ENCODE data around the gene SMO.
"Not testable (repeated sequence)": the region's sequence is repeated elsewhere in the genome, so short reads cannot be mapped to it uniquely, and the experiment has no call there.

Gene SMO

DNA sequence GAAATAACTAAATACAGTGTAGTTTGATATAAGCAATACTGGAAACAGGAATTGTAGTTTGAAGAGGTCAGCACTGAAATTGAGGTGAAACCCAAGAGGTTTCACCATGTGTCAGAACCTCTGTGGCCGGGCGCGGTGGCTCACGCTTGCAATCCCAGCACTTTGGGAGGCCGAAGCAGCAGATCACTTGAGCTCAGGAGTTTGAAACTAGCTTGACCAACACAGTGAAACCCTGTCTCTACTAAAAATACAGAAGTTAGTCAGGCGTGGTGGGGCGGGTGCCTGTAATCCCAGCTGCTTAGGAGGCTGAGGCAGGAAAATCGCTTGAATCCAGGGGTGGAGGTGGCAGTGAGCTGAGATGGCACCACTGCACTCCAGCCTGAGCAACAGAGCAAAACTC lies 50.1 kb downstream of the SMO start:
- DNase-seq (ENCODE audit: low read depth in 3 of 3): no peak

GRCh38 chr7:129240119-129240820 lies 51.8 kb downstream of the SMO start:
- DNase-seq (ENCODE audit: low read depth in 3 of 3): no peak

- DNase-seq (ENCODE audit: low read depth in 3 of 3): no peak
Observed at GRCh38 chr7:129244220-129244619, 55.8 kb downstream of the SMO start.

DNA sequence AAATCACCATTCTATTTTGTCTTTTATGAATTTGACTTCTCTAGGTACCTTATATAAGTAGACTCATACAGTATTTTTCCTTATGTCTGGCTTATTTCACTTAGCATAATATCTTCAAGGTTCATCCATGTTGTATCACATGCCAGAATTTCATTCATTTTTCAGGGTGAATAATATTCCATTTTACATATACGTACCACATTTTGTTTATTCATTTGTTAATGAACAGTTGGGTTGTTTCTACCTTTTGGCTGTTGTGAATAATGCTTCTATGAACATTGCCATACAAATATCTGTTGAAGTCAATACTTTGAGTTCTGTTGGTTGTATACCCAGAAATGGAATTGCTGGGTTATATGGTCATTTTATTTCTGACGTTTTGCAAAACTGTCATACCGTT lies 57.1 kb downstream of the SMO start:
- DNase-seq (ENCODE audit: low read depth in 3 of 3): no peak

- DNase-seq (ENCODE audit: low read depth in 3 of 3): no peak
Observed at GRCh38 chr7:129247087-129247486, 58.7 kb downstream of the SMO start.

DNA sequence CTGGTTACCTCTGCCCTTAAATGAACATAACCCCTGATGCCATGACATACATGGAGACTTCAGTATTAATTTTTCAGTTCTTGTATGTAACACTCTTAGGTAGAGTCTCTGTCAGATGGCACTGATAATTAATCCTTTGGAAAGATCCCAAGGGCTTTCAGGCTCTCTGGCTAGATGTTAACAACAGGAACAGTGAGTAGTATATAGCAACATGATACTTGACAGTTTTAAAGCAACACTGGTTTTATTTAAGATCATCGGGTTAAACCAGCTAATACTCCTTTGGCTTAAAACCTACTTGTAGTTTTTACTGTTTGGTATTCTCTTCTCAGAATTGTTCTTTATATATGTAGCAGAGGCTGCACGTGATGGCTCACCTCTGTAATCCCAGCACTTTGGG lies 63.7 kb downstream of the SMO start:
- DNase-seq (ENCODE audit: low read depth in 3 of 3): no peak

- not testable (repeated sequence) for DNase-seq (ENCODE audit: low read depth in 3 of 3)
Observed at GRCh38 chr7:129252603-129253002, 64.2 kb downstream of the SMO start.

GRCh38 chr7:129255800-129256199 lies 67.4 kb downstream of the SMO start:
- DNase-seq (ENCODE audit: low read depth in 3 of 3): no peak

- DNase-seq (ENCODE audit: low read depth in 3 of 3): no peak
Observed at GRCh38 chr7:129256221-129256620, 67.8 kb downstream of the SMO start.

DNA sequence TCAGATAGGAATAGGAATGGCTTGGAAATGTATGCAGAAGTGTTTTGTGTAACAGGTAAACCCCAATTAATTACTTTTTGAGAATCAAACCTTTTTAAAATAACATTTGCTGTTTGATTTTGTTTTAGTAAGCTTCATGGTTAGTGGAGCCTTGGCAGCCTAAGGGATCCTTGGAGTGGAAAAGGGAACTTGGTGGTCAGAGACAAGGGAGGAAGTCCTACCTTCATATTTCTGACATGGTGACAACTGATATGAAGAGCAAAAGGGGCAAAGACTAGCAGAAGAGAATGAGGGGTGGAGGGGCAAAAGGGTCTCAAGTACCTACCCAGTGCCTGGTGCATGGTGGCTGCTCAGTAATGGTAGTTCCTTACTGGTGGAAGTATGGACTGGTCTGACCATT lies 68.7 kb downstream of the SMO start:
- DNase-seq (ENCODE audit: low read depth in 3 of 3): no peak

GRCh38 chr7:129258649-129259389 lies 70.4 kb downstream of the SMO start:
- no peak for DNase-seq (ENCODE audit: low read depth in 3 of 3)

GRCh38 chr7:129262324-129262723 lies 73.9 kb downstream of the SMO start:
- no peak for DNase-seq (ENCODE audit: low read depth in 3 of 3)

Measured in stimulated activated CD4-positive, alpha-beta T cell treated with anti-CD3 and anti-CD28 coated beads, TNF-alpha, amount 100 ng/mL, for 48 hours (primary cell).